SK-N-MC (cell line): ENCODE measurements around the gene PCBP3.

ENCODE experiments used
- EZH2 ChIP-seq: fragments of 200-600 bp; sonication (generic); IDR thresholded peaks from one replicate; pipeline ENCODE4 v1.6.1; 2017; ENCODE audit warnings: antibody characterized with exemption
- POLR2AphosphoS5 ChIP-seq: IDR thresholded peaks from 2 replicates; pipeline ENCODE4 v1.6.1; 2012; ENCODE audit warnings: mild to moderate bottlenecking, low read depth, low read length, borderline replicate concordance

GRCh38 chr21:45756669-45757068 lies 113.1 kb downstream of the PCBP3 start:
- no peak for TF ChIP-seq EZH2
- no peak for TF ChIP-seq POLR2AphosphoS5
